T-helper 1 cell (primary cell): Measurements from ENCODE around the gene HELZ2.

Experiments used
- DNase-seq, 5 donors: peaks; one replicate each; pipeline ENCODE4 v3.0.0-alpha.2; 2012 to 2020

The HELZ2 gene

DNA sequence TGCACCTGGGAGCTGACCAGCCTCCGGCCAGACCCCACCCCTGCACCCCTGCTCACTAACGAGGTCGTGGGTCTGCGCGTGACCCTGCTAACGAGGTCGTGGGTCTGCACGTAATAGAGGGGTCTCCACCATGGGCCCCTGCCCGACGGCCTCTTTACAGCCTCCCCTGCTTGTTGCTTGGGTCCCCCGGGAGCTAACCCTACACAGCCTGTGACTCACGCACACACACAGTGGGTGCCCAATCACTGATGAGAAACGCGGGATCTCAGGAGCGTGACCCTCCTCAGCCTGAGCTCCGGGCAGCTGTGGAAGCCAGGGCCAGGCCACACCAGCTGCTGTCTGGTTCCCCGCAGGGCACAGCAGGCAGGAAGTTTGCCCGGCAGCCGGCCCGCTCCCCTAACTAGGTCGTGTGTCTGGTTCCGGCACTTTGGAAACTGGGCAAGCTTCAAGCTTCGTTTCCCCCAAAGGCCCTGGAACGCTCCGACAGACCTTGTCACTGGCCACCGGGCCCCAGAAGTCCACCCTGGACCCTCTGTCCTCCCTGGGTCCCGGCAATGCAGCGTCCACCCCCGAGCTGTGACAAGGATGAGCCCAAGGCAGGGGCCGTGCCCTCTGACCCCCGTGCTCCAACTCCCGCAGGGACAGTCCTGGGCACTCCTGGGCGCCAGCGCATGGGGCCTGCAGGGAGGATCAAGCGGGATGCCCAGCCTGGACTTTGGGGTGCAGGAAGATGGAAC is 37.6 kb downstream of the HELZ2 start:
- peak in 1 of 5 donors; percentile 5 for DNase-seq

DNA sequence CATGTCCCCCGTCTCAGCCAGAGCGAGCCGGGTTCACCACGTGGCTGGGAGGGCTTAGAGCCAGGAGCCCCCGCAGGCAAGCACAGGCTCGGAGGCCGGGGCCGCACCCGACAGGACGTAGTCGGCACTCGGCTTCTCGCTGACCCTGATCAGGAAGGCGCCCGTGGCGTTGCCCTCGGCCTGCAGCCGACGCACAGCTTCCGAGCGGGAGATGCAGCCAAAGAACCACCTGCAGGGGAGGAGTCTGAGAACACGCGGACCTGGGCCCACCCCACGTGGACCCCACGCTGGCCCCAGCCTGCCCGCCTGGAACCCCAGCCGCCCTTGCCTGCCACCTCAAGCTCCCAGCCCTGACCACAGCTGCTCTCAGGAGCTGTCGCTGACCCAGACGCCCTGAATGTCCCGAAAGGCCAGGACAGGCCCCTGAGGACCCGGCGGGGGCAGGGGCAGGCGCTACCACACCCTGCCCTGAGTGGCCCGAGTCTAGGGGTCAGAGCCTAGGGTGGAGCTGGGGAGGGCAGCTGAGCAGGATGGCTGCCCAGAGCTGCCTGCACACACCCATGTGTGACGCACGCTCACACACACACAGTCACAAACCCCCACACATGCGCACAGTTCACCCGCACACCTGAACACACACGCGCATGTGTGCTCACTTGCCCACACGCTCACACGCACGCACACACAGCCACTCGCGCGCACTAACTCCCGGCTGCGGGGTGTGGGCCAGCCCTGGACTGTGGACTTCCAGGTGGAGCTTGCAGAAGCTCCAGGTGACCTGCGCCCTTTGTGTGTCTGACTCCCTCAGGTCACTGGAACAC is 39.0 kb downstream of the HELZ2 start:
- peak in 3 of 5 donors; percentile 7 to 27 (median 16) for DNase-seq

DNA sequence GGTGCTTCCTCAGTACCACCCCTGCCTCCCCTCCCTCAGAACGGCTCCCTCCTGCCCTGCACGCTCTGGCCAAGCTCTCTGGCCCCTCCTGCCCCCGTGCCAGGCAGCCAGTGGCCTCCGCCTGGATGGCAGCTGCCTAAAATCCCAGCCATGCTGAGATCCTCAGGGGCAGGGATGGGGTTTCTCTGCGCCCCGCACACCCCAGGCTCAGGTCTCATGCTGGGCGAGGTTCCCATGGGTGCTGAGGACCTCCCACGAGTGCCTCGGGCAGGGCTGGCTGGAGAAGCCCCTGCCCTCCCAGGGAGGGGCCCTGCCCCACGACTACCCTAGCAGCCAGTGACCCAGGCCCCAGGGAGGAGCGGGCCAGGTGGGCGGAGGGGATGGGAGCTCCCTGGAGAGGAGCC is 39.6 kb downstream of the HELZ2 start:
- DNase-seq: peak in 1 of 5 donors; percentile 12

DNA sequence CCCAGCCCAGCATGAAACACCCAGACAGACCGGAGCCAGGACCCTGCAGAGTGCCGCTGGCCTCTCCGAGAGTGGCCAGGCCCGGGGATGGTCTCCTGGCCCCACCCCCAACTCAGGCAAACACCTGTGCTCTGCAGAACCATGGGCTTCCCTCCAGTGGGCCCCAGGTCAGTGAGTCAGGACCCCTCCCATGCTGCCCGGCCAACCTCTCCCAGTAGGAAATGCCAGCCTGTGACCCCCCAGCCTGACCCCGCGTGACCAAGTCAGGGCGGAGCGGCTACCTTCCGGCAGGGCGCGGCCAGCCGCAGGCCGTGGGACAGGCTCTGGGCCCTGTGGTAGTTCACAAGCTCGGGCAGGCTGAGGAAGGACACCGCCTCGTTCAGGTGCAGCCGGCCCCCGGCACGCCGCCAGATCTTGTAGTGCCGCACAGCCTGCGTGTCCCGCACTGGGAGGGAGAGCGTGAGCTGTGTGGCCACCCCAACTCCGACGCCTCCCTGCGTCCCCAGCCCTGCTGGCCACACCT is 40.1 kb downstream of the HELZ2 start:
- peak in 2 of 5 donors; percentile 6 to 12 for DNase-seq

DNA sequence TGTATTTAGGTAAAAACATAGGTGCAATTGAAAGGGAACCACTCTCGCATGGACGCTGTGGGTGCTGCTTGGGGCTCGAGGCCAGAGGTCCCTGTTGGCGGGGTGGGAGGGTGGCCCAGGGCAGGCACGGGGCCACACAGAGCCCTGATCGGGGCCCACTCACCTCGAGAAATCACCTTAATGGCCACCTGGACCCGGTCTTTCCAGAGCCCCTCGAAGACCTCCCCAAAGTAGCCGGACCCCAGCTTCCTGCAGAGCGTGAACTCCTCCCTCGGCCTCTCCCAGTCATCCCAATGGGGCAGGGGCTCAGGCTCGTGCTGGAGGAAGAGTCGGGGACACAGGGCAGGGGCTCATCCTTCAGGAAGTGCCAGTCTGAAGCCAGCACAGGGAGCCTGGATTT is 40.7 kb downstream of the HELZ2 start:
- DNase-seq: peak in 1 of 5 donors; percentile 9

DNA sequence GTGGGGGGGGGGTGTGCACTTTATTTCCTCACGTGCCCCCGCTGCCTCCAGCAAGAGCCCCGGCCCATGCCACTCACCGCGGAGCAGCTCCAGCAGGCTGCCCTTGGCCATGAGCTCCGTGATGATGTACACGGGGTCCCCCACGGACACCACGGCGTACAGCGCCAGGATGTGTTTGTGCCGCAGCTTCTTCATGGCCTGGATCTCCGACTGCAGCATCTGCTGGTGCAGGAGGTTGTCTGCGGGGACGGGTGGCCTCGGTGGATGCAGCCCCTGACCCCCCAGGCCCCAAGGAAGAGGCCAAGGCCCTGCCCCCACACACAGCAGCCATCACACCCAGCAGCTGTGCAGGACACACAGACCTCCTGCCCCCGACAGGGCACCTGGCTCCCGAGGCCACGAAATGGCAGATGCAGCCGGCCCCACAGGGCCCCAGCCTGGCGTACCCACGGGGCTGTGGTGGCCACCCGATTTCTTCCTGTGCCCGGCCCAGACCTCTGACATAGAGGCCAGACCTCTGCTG is 41.5 kb downstream of the HELZ2 start:
- DNase-seq: peak in 2 of 5 donors; percentile 4 to 8

DNA sequence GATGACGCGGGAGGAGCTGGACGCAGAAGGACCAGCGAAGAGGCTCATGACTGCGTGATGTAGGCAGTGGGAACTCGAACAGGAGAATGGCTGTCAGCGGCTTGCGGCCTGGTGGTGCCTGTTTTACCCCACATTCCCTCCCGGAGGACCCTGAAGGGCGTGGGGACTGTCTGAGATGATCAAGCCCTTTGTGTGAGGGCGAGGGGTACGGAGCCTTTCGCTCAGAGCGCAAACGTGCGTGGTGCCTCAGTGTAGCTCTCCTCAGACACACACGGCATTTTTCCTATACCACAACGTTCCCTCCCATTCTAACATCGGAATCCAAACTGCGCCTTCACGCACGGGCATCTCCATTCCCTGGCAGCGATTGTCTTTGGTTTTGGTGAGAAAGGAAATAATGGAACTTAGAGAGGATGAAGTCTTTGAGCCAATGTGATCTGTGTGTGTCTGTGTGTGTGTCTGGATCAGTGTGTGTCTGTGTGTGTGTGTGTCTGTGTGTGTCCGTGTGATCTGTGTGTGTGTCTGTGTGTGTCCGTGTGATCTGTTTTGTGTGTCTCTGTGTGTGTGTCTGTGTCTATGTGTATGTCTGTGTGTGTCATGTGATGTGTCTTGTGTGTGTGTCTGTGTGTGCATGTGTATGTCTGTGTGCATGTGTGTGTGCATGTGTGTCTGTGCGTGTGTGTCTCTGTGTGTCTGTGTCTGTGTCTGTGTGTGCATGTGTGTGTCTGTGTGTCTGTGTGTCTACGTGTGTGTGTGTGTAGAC is 42.2 kb downstream of the HELZ2 start:
- no peak for DNase-seq

DNA sequence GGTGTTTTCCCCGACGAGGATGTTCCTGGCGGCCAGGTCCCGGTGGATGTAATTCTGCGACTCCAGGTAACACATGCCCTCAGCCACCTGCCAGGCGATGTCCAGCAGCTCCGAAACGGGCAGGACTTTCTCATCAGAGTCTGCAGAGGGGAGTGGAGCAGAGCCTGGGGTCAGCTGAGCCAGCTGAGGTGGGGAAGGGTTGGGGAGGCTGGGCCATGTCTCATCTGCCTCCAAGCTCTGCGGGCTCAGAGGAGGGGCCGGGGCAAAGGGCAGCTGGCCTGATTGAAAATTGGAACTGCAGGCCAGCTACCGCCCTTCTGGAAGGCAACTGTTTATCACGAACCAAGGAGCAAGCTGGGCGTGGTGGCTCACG is 43.3 kb downstream of the HELZ2 start:
- no peak for DNase-seq

DNA sequence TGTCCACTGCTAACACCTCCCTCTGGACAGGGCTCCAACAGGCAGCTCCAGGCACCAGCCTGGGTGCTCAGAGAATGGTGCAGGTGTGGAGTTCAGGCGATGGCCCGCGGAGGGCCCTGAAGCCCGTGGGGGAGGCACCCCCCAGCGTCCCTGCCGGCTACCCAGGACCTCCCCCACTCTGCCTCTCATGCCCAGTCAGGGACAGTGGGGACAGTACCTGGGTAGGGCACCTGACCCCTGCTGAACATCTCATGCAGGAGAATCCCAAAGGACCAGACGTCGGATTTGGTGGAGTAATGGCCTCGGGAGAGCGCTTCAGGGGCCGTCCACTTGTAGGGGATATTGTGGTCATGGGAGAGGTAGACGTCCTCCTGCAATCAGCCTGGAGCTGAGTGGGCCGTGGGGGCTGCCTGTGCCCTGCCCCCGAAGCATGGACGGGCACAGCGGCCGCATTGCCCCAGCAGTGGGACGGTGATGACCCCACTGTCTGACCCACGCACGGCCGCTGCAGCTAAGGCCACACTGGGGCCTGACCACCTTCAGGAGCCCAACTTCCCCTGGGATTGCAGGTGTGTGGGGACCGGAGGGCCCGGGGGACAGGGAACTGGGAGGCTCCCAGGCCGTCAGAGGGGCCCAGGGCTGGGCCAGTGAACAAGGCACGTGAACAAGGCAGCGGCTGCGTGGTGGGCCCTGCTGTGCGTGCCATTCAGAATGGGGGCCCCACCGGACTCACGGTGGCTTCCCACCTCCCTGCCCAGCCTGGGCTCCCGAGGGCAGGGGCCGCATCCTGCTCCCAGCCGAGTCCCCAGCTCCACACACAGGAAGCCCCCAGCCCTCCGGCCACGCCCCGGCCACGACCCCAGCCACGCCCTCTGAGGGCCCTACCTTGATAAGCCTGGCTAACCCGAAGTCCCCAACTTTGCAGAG is 43.9 kb downstream of the HELZ2 start:
- DNase-seq: peak in 1 of 5 donors; percentile 10

DNA sequence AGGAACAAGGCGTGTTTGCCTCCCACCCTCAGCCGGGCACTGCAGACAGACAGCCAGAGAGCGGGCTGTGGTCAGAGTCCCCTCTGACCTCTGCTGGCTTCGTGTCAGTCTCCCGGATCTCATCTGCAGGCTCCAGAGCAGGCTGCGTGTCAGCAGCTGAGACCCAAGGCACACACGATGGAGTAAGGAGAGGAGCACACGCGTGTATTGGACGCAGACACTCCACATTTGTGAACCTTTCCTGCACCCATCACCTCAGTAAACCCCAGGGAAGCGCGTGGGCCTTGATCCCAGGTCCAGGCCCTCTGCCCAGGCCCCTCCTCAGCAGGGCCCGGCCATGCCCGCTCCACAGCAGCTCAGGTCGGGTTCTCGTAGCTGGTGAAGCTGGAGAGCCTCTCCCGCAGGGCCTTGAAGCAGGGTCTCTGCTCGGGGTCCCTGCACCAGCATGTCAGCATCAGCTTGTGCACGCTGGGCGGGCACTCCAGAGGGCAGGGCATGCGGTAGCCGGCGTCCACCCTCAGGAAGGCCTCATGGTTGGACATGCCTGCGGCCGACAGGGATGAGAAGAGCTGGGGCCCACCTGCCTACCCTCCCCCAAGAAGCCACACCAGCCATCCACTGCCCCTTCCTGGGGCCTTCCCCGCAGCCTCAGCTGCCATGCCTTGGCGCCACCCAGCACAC is 44.7 kb downstream of the HELZ2 start:
- peak in 1 of 5 donors; percentile 5 for DNase-seq

DNA sequence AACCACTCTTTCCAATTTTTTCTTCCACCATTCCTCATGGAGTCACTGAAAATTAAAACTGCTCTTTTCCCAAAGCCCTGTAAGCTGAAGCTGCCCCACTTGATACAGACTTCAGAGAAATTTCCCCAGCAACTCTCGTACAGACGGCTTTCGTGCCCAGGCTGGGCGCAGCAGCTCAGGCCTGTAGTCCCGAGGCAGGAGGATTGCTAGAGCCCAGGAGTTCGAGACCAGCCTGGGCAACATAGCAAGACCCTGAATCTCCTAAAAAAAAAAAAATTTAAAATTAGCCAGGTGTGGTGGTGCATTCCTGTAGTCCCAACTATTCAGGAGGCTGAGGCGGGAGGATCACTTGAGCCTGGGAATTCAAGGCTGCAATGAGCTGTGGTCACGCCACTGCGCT is 46.9 kb downstream of the HELZ2 start:
- no peak for DNase-seq

DNA sequence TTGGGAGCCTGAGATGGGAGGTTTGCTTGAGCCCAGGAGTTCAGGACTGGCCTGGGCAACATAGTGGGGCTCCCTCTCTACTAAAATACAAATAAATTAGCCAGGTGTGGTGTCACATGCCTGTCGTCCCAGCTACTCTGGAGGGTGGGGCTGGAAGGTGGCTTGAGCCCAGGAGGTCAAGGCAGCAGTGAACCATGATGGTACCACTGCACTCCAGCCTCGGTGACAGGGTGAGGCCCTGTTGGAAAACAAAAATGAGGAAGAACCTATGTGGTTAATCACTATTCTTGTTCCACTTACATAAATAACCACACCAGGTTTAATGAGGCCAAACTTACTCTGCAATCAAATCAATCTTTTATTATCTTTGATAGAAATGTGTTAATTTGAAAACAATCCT is 48.1 kb downstream of the HELZ2 start:
- DNase-seq: no peak

DNA sequence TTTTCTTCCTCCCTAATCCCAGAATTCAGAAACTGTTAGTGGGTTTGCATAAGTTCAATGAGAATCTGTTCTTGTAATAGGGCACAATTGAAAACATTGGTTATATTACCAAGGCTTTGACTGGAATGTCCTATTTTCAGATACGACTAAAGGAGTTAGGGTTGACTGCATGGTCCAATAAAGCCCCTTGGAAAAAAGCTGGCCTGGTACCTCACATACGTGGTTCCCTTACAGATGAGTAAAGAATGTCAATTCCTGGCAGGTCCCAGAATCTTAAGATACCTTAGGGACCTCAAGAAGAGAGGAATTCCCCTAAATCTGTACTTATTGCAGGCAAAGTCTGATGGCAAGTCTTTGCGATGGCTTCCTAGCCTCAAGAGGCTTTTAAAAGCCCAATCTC is 48.9 kb downstream of the HELZ2 start:
- no peak for DNase-seq
